H1 (cell line): ENCODE data around the gene BDP1. TPM values are rescaled to one million over a fixed set of nuclear protein-coding genes. Genes with fewer than 3 reads are reported as not detected.
"Not testable (repeated sequence)": the region's sequence is repeated elsewhere in the genome, so short reads cannot be mapped to it uniquely, and the experiment has no call there.

Source experiments
- CTCF ChIA-PET: fragments of 300-600 bp; sonication (Branson Sonifier 250); formaldehyde crosslinking; loops from one replicate; lab custom pipeline; 2021; ENCODE audit not compliant: partially characterized antibody; lab: Charles Lee
- POLR2A ChIA-PET: fragments of 300-600 bp; sonication (Branson Sonifier 250); formaldehyde crosslinking; loops from one replicate; lab custom pipeline; 2021; ENCODE audit warnings: inconsistent platforms; ENCODE audit not compliant: partially characterized antibody; lab: Charles Lee
- DNase-seq, 2 experiments: peaks; one replicate each; pipeline versions ENCODE4 v3.0.0 to v3.0.0-alpha.2; 2010 to 2022; ENCODE audit warnings: low spot score in 2 of 2, low read depth in 1 of 2, mixed read lengths in 1 of 2
- FAIRE-seq: peaks from 2 replicates; lab custom pipeline; 2011; peaks lifted over from hg19 to GRCh38; lab: Jason Lieb, UNC
- H2AFZ ChIP-seq: 2 replicates; pipeline ENCODE4 v1.8.1; 2012; ENCODE audit warnings: low read length, inconsistent platforms
- H2AK5ac ChIP-seq: 2 replicates; pipeline ENCODE4 v1.6.1; 2013; ENCODE audit warnings: low read depth, low read length
- H2BK120ac ChIP-seq: replicated peaks from 2 replicates; pipeline ENCODE3; 2013; ENCODE audit warnings: low read depth, low read length, inconsistent platforms
- H2BK12ac ChIP-seq: 2 replicates; pipeline ENCODE4 v1.6.1; 2013; ENCODE audit warnings: low read depth, low read length
- H2BK15ac ChIP-seq: 2 replicates; pipeline ENCODE4 v1.6.1; 2013; ENCODE audit warnings: low read length
- H2BK20ac ChIP-seq: 2 replicates; pipeline ENCODE4 v1.6.1; 2013; ENCODE audit warnings: low read length
- H2BK5ac ChIP-seq: 2 replicates; pipeline ENCODE4 v1.6.1; 2013; ENCODE audit warnings: low read depth, low read length
- H3K14ac ChIP-seq: 2 replicates; pipeline ENCODE4 v1.6.1; 2013; ENCODE audit warnings: inconsistent platforms; ENCODE audit not compliant: insufficient read length
- H3K18ac ChIP-seq: 2 replicates; pipeline ENCODE4 v1.6.1; 2013; ENCODE audit warnings: low read length; ENCODE audit errors: extremely low read depth
- H3K23ac ChIP-seq: 2 replicates; pipeline ENCODE4 v1.6.1; 2013; ENCODE audit warnings: inconsistent platforms; ENCODE audit not compliant: insufficient read length
- H3K23me2 ChIP-seq: 2 replicates; pipeline ENCODE4 v1.6.1; 2013; ENCODE audit warnings: low read depth, low read length
- H3K27ac ChIP-seq: 2 replicates; pipeline ENCODE4 v1.6.1; 2011; ENCODE audit warnings: low read depth, low read length, inconsistent platforms
- H3K27me3 ChIP-seq, 4 experiments: replicated peaks in 1 of 4; 1 replicate in 1 of 4; 2 replicates in 3 of 4; pipeline versions ENCODE4 v1.6.1 to v1.8.1; 2011 to 2013; ENCODE audit warnings: low read length in 3 of 4, mild to moderate bottlenecking in 3 of 4, inconsistent platforms in 2 of 4, mixed read lengths in 2 of 4, moderate library complexity in 1 of 4; ENCODE audit not compliant: control insufficient read depth in 3 of 4, insufficient read depth in 3 of 4; ENCODE audit errors: extremely low read depth in 1 of 4
- H3K36me3 ChIP-seq, 4 experiments: 2 replicates each; pipeline versions ENCODE4 v1.6.1 to v1.8.1; 2011 to 2013; ENCODE audit warnings: mild to moderate bottlenecking in 4 of 4, low read length in 3 of 4, moderate library complexity in 2 of 4, control low read depth in 1 of 4, inconsistent platforms in 1 of 4; ENCODE audit not compliant: insufficient read depth in 4 of 4, control insufficient read depth in 2 of 4
- H3K4ac ChIP-seq: replicated peaks from 2 replicates; pipeline ENCODE3; 2013; ENCODE audit warnings: low read length, low read depth, mixed read lengths, inconsistent platforms; ENCODE audit not compliant: insufficient read length
- H3K4me1 ChIP-seq, 4 experiments: replicated peaks in 1 of 4; 1 replicate in 1 of 4; 2 replicates in 3 of 4; pipeline versions ENCODE4 v1.6.1 to v1.8.1; 2011 to 2013; ENCODE audit warnings: low read length in 3 of 4, inconsistent platforms in 2 of 4, mixed read lengths in 1 of 4; ENCODE audit not compliant: insufficient read depth in 4 of 4, control insufficient read depth in 3 of 4
- H3K4me2 ChIP-seq, 2 experiments: 2 replicates each; pipeline versions ENCODE4 v1.6.1 to v1.8.1; 2011 to 2013; ENCODE audit warnings: low read depth in 2 of 2, low read length in 2 of 2, control low read depth in 1 of 2, inconsistent platforms in 1 of 2, mild to moderate bottlenecking in 1 of 2; ENCODE audit not compliant: insufficient read depth in 1 of 2
- H3K4me3 ChIP-seq, 4 experiments: fragments of 200-600, 300-600 bp in 1 of 4; sonication (generic), shearing (Covaris generic), sonication (Bioruptor Twin) in 1 of 4; 2 replicates each; pipeline versions ENCODE4 v1.5.1 to v1.8.1; 2011 to 2016; ENCODE audit warnings: low read length in 4 of 4, low read depth in 3 of 4, control low read depth in 2 of 4, inconsistent platforms in 2 of 4, mild to moderate bottlenecking in 2 of 4, mixed read lengths in 1 of 4, moderate library complexity in 1 of 4; ENCODE audit not compliant: insufficient read depth in 2 of 4; ENCODE audit errors: extremely low read depth in 1 of 4
- H3K56ac ChIP-seq: replicated peaks from 2 replicates; pipeline ENCODE3; 2013; ENCODE audit warnings: low read depth, mild to moderate bottlenecking, mixed read lengths, low read length, inconsistent platforms; ENCODE audit not compliant: insufficient read length
- H3K79me1 ChIP-seq: 2 replicates; pipeline ENCODE4 v1.6.1; 2013; ENCODE audit warnings: low read depth, low read length, control low read depth
- H3K79me2 ChIP-seq, 2 experiments: 2 replicates each; pipeline versions ENCODE4 v1.6.1 to v1.8.1; 2012 to 2013; ENCODE audit warnings: low read length in 2 of 2, mild to moderate bottlenecking in 2 of 2, inconsistent platforms in 1 of 2; ENCODE audit not compliant: insufficient read depth in 2 of 2, control insufficient read depth in 1 of 2
- H3K9ac ChIP-seq, 4 experiments: replicated peaks in 1 of 4; 1 replicate in 1 of 4; 2 replicates in 3 of 4; pipeline versions ENCODE4 v1.6.1 to v1.8.1; 2011 to 2013; ENCODE audit warnings: low read depth in 3 of 4, low read length in 3 of 4, control low read depth in 2 of 4, mild to moderate bottlenecking in 2 of 4, moderate library complexity in 2 of 4, inconsistent platforms in 1 of 4; ENCODE audit errors: extremely low read depth in 1 of 4
- H3K9me3 ChIP-seq, 2 experiments: 2 replicates each; pipeline versions ENCODE4 v1.6.1 to v1.8.1; 2012 to 2013; ENCODE audit warnings: mild to moderate bottlenecking in 2 of 2, moderate library complexity in 2 of 2, control low read depth in 1 of 2, inconsistent platforms in 1 of 2, low read depth in 1 of 2, low read length in 1 of 2, mixed read lengths in 1 of 2; ENCODE audit not compliant: insufficient read depth in 2 of 2
- H4K20me1 ChIP-seq, 2 experiments: replicated peaks in 1 of 2; 2 replicates each; pipeline versions ENCODE3 to v1.8.1; 2011 to 2013; ENCODE audit warnings: inconsistent platforms in 2 of 2, low read length in 2 of 2, mild to moderate bottlenecking in 1 of 2; ENCODE audit not compliant: insufficient read depth in 2 of 2, control insufficient read depth in 1 of 2
- H4K5ac ChIP-seq: 2 replicates; pipeline ENCODE4 v1.6.1; 2013; ENCODE audit warnings: low read length, low read depth, mixed read lengths, inconsistent platforms; ENCODE audit not compliant: insufficient read length
- H4K8ac ChIP-seq: 2 replicates; pipeline ENCODE4 v1.8.0; 2013; ENCODE audit warnings: mild to moderate bottlenecking, moderate library complexity, low read length, inconsistent platforms; ENCODE audit not compliant: insufficient read depth; ENCODE audit errors: extremely low read depth
- H4K91ac ChIP-seq: replicated peaks from 2 replicates; pipeline ENCODE3; 2013; ENCODE audit warnings: low read length, mixed read lengths, inconsistent platforms; ENCODE audit not compliant: insufficient read length
- WGBS, 2 experiments: shearing (Covaris generic) in 1 of 2; methylation state at CpG; one replicate each; pipeline versions ENCODE4 v1.1.6 to v1.1.7; 2013 to 2015; ENCODE audit warnings: low lambda C conversion rate in 2 of 2, mixed read lengths in 2 of 2, inconsistent platforms in 1 of 2, low coverage in 1 of 2, missing lambda C conversion rate in 1 of 2; ENCODE audit not compliant: insufficient replicate concordance in 2 of 2, insufficient coverage in 1 of 2, insufficient read length in 1 of 2; ENCODE audit errors: extremely low coverage in 1 of 2, missing lambda C conversion rate in 1 of 2; 5-methylcytosine and 5-hydroxymethylcytosine counted together
- polyA plus RNA-seq, 7 experiments: library from polyadenylated mRNA; depleted of rRNA in 3 of 7; stranded (reverse) in 5 of 7; unstranded in 2 of 7; fragments of >200 nt in 5 of 7; fragments of 200-250 nt in 2 of 7; gene quantifications; 1 replicate in 5 of 7; 2 replicates in 1 of 7; 4 replicates in 1 of 7; pipeline versions ENCODE4 v1.2.1 to v1.2.3, GENCODE V29; 2011 to 2013; ENCODE audit warnings: missing spikeins in 2 of 7, mixed read lengths in 2 of 7
- total RNA-seq: library from RNA; stranded (reverse); fragmentation: NEBNext Ultra II Directional; extraction: Animal tissue kit (Norgen Biotek cat#: 25700); gene quantifications from 2 replicates; pipeline ENCODE4 v1.2.1, GENCODE V29; 2021

The BDP1 gene
- total and polyA plus RNA-seq, 2 of the 8 experiments (the other 6 are each of a cell fraction or from before 2014, with no cell fraction given), result 4.7 to 32.1 TPM

- H2AFZ ChIP-seq, DNase-seq, H3K4me1 ChIP-seq, FAIRE-seq, H4K8ac ChIP-seq, H3K56ac ChIP-seq, H3K27me3 ChIP-seq, H2BK120ac ChIP-seq, H2BK20ac ChIP-seq, H3K79me2 ChIP-seq, H3K14ac ChIP-seq, H3K79me1 ChIP-seq, H2BK5ac ChIP-seq, H3K4me2 ChIP-seq, H2AK5ac ChIP-seq, H3K27ac ChIP-seq, H3K4ac ChIP-seq, H3K23me2 ChIP-seq, H3K18ac ChIP-seq, H4K5ac ChIP-seq, H3K9me3 ChIP-seq, H3K4me3 ChIP-seq, H4K91ac ChIP-seq, H3K23ac ChIP-seq, H3K9ac ChIP-seq, H4K20me1 ChIP-seq, H2BK15ac ChIP-seq, H2BK12ac ChIP-seq, POLR2A ChIA-PET: not testable (repeated sequence)
- CTCF ChIA-PET, result interaction anchor here (0.7 kb wide), 1 partner anchor 9 kb away, joined by 5 read pairs; no protein-coding TSS in a partner anchor
- 100% methylated on average over 1 of the region's 26 CpGs; no CpG with 5 or more reads in 1 of the 2 experiments for WGBS, 2 experiments
- H3K36me3 ChIP-seq, result peaks cover 8 to 36% (median 23%) of the 10 kb centered on the region in 4 experiments
Measured at GRCh38 chr5:71525611-71526010, 70.2 kb downstream of the BDP1 start.
